Posterior cingulate gyrus (tissue), 11 donors: ENCODE data around the gene IPO4.
"Not testable (repeated sequence)": the region's sequence is repeated elsewhere in the genome, so short reads cannot be mapped to it uniquely, and the experiment has no call there.

ENCODE experiments used
- DNase-seq, 10 donors: peaks; one replicate each; pipeline versions ENCODE4 v3.0.0 to v3.0.0-alpha.2; 2020 to 2021; ENCODE audit warnings: mixed read lengths in 3 of 10
- intact Hi-C: fragments of 100-400 bp; cut with DNase I; formaldehyde crosslinking; loops from one replicate; pipeline ENCODE4 v1.15.1; 2023

IPO4 gene, protein sequence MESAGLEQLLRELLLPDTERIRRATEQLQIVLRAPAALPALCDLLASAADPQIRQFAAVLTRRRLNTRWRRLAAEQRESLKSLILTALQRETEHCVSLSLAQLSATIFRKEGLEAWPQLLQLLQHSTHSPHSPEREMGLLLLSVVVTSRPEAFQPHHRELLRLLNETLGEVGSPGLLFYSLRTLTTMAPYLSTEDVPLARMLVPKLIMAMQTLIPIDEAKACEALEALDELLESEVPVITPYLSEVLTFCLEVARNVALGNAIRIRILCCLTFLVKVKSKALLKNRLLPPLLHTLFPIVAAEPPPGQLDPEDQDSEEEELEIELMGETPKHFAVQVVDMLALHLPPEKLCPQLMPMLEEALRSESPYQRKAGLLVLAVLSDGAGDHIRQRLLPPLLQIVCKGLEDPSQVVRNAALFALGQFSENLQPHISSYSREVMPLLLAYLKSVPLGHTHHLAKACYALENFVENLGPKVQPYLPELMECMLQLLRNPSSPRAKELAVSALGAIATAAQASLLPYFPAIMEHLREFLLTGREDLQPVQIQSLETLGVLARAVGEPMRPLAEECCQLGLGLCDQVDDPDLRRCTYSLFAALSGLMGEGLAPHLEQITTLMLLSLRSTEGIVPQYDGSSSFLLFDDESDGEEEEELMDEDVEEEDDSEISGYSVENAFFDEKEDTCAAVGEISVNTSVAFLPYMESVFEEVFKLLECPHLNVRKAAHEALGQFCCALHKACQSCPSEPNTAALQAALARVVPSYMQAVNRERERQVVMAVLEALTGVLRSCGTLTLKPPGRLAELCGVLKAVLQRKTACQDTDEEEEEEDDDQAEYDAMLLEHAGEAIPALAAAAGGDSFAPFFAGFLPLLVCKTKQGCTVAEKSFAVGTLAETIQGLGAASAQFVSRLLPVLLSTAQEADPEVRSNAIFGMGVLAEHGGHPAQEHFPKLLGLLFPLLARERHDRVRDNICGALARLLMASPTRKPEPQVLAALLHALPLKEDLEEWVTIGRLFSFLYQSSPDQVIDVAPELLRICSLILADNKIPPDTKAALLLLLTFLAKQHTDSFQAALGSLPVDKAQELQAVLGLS

GRCh38 chr14:24188251-24189058, at the start of gene IPO4:
Gene IPO4, minus strand, starts transcription at chr14:24188816. Its CDS starts 29 bp downstream, at chr14:24188787.
- intact Hi-C loops, result loop anchor here (2.0 kb wide), 1 partner anchor 28 kb away; the partner anchor contains the start of gene IRF9
- DNase-seq, result peak; percentile 93 to 99 (median 95)

GRCh38 chr14:24238123-24238522, 49.5 kb upstream of the IPO4 start:
- intact Hi-C loops, result no loop called here
- DNase-seq, result no peak

GRCh38 chr14:24237463-24237955, 48.9 kb upstream of the IPO4 start:
- intact Hi-C loops, result no loop called here

GRCh38 chr14:24236689-24237462, 48.3 kb upstream of the IPO4 start:
- intact Hi-C loops, result no loop called here
- DNase-seq, result no peak

More at GRCh38 chr14:24237463-24237955, 48.9 kb upstream of the IPO4 start:
- DNase-seq, result no peak

DNA sequence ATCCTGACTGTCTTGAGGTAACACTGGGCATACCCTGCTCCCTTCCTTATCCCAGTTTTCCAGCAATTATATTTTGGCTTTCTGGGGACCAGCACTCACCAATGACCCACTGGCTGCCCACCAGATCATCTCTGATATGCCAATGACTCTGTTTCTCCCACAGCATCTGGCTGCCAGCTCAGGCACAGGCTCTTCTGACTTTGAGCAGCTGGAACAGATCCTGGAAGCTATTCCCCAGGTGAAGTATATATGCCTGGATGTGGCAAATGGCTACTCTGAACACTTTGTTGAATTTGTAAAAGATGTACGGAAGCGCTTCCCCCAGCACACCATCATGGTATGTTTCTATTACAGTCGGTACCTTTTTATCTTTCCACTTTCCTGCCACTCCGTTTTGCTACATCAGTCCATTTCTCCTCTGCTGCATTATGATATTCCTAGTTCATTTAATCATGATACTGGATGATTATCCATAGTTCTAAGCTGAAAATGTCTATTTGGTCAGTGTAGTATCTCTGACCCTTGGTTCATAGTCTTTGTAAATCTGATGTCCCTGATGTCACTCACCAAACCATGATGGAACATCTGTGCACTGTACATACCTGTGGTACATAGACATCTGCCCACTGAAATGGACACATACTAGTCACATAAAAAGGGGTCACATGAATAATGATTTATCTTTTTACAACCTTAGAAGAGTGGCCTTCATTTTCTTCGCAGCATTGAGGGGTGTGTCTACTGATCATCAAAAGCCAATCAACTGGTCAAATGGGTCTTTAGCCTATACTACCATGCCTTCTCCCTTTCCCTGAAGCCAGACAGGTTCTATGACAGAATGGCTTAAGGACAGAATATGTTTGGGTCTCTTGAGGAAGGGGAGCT, 47.4 kb upstream of the IPO4 start:
- intact Hi-C loops, result no loop called here
- no peak for DNase-seq

GRCh38 chr14:24234095-24235005, 45.7 kb upstream of the IPO4 start:
- intact Hi-C loops, result no loop called here
- no peak for DNase-seq

- intact Hi-C loops, result no loop called here
Observed at GRCh38 chr14:24233538-24233866, 44.9 kb upstream of the IPO4 start.

DNA sequence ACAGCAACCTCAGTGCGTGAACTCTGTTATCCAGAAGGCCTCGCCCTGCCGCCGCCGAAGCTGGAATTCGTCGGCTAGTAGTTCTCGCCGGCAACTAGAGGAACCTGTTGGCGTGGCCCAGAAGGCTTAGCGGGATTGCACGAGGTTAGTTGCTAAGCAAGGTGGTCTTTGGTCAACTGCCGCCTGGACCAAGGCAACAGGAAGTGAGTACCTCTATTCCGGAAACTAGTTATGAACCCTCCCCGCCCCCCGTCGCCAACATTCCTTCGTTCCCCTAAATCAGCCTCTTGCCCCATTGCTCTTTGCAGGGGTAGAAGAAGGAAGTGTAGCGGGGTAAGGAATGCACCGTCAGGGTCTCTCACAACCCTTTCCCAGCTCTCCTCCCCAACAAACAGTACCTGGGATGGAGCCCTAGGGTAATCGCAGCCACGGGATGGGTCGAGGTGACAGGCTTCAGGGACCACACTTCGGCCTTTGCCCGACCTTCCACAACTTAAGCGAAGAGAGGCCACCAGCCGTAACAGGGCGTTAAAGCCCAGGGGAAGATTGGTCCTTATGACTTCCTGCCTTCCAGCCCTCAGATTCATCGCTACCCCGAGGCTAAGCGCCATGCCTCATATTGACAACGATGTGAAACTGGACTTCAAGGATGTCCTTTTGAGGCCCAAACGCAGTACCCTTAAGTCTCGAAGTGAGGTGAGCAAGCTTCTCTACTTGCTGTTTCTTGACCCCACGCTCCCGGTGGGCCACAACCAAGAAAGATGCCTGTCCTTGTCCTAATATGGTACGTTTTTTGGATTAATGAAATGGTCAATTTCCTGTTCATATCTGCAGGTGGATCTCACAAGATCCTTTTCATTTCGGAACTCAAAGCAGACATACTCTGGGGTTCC, 44.3 kb upstream of the IPO4 start, which contains the start of gene GMPR2:
Gene GMPR2, plus strand, starts transcription at position 285 of the 893 bp plus-strand sequence. Its CDS starts 325 bp downstream, at position 610.
- intact Hi-C loops, result loop anchor here (1.0 kb wide), 1 partner anchor 9 kb away; the partner anchor contains the start of gene TINF2
- DNase-seq, result peak in 1 of 10 donors; percentile 76

More at GRCh38 chr14:24233538-24233866, 44.9 kb upstream of the IPO4 start:
- no peak for DNase-seq

DNA sequence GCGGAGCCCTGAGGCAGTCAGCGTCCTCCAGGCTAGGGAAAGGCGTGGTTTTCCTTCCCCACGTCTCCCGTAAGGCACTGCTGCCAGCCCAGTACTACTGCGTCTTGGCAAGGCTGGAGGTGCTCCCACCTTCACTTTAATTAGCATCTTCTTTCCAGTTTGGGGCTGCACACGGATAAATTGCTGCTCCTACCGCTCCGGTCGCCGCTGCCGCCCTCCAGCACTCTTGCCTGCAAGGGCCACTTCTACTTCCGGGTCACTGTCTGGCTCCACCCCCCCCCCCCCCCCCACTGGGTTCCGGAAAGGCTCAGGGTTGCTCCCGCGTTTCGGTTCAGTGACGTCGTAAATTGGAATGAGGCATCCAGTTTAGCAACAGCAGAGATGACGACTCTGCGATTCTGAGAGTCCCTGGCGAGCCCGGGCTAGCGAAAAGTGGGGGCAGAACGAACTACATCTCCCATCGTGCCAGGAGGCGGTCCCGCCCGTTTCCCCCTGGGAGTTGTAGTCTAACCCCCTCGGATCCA, 43.6 kb upstream of the IPO4 start, which contains the start of gene NEDD8:
Gene NEDD8, minus strand, starts transcription at position 247 of the 524 bp plus-strand sequence. Its CDS starts 100 bp downstream, at position 147.
- peak; percentile 88 to 99 (median 93) for DNase-seq
- intact Hi-C loops, result loop anchor here (1.0 kb wide), 1 partner anchor 10 kb away; the partner anchor contains the start of gene TINF2

DNA sequence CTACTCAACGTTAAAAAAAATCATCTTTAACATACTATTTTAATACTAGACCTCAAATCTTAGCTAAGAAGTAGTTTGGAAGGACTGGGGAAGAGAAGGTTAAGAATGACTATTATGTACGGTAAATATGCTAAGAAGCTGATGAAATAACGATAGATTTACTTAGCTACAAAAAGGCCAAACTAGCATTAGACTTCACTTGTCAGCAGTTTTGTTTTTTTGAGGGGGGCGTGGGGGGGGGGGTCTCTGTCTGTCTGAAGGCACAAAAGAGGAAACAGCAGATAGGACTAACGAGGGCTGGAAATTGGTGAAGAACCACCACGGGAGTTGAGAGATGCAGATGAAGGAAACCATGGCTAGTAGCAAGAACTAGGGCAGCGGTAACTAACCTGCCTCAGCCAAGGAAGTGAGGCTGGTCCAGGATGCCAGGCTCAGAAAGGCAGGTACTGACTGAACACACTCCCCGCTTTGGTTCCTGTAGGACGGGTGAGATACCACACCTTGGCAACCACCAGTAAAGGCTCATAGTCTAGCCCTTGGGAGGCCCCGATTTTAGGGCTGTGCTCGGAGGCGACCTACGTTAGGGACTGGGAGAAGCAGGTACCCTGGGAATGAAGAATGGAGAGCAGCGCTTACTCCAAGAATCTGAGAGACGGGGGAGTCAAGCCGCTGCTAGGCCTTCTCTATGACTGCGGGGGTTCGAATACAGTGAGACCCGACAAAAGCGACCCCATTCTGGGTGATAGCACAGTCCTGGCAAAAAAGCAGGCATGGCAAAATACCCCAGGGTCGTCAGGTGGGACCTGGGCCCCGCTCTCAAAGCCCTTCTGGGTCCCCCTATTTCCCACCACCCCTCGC, 42.9 kb upstream of the IPO4 start:
- intact Hi-C loops, result loop anchor here (1.0 kb wide), 1 partner anchor 11 kb away; the partner anchor contains the start of gene TINF2
- no peak for DNase-seq

DNA sequence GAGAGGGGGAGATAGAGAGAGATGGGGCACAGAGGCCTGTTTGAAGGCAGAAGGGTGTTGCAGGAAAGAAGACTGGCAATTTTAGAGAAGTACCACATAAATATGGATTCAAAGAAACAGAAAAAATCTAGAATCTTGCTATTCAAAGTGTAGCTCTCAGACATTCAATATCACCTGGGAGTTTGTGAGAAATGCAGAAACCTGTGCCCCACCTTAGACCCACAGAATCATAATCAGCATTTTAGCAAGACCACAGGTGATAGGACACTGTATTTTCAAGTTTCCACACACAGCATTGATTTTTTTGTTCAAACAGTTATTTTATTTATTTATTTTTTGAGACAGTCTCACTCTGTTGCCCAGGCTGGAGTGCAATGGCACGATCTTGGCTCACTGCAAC, 40.3 kb upstream of the IPO4 start:
- DNase-seq, result no peak
- intact Hi-C loops, result no loop called here

DNA sequence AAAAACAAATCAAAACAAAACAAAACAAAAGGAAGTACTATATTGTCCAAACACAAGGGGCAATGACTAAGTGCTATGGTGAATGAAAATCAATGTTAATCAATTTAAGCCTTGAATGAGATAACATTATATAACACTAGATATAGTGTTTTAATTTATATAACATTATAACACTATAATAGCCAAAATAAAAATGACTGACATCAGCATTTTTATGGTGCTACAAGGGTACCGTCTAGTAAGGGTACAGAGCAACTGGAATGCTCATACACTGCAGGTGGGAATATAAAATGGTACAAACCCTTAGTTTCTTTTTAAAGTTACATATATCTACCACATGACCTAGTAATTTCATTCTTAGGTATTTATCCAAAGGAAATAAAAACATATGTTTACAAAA, 37.9 kb upstream of the IPO4 start:
- intact Hi-C loops, result no loop called here
- DNase-seq, result no peak

DNA sequence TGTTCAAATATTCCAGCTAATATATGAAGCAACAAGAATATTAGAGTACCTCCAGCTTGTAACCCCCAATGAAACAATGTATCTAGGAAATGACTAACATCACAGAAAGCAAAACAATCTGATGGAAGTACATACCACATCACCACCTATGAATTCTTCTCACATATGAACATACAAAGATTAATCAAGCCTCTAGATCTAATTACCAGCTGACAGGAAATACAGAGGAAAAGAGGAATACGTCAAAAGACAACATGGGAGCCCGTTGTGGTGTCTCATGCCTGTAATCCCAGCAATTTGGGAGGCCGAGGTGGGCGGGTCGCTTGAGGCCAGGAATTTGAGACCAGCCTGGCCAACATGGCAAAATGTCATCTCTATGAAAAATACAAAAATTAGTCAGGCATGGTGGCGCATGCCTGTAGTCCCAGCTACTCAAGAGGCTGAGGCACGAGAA, 36.0 kb upstream of the IPO4 start:
- intact Hi-C loops, result no loop called here
- DNase-seq, result no peak

- intact Hi-C loops, DNase-seq: not testable (repeated sequence)
Observed at GRCh38 chr14:24222987-24223386, 34.4 kb upstream of the IPO4 start.
